GM18508 (cell line): ENCODE results near the gene GJD4.

Experiments
- ATAC-seq: cut with Tn5 transposase; IDR thresholded peaks from one replicate; pipeline ENCODE4 v1.9.1; 2021; ENCODE audit warnings: moderate number of reproducible peaks; ENCODE audit not compliant: insufficient read depth, unreplicated experiment

GJD4 gene

DNA sequence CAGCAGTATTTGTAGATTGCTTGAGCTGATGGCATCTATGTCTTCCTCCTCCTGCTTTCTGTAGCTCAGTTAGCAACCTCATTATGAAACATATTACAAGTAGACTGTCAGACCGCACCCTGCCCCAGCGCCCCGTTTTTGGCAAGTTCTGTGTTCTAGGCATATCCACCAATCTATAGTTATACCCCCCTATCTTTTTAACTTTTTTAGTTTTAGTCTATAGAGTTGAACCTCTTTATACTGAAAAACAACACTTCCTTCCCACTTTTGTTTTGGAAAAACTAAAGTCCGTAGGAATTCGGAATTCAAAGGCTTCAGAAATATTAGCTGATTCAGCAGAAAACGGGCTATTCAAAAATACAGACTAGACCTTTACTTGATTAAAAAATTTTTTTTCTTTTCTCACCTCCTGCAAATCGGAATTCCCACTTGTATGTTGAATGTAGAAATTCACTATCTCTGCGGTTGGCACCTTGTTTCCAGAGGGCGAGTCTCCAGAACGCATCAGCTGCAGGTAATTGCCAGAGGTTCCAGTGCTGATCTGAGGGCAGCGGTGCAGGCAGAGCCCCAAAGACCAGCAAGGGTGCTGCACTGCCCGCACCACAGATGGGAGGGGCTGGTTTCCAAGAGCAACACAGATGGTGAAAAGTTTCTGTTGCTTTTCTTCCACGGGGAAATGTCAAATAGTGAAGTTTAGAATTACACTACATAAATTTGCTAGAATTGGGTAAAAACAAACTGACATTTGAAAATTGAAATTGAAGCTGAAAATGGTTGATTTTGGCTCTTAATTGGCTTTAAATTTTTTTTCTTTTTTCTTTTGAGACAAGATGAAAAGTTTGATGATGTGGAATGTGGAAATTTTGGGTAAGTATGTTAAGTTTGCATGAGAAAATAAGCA is 39.2 kb downstream of the GJD4 start:
- no peak for ATAC-seq

DNA sequence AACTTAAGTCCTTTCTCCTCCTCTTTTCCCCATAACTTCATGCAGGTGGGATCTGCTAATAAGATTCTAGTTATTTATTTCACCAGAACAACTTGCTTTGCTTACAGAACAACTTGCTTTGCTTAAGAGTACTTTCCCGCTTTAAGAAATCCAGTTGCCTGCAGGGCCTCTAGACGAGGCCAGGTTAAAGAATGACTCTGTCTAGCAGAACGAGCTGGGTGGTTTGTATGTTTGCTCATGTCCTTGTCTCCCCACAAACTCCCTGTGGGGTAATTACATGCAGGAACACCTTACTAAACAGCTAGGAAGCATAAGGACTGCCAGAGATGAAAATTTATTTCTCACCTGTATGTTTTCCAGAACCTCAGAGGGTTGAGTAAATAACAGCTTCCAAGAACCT is 45.8 kb downstream of the GJD4 start:
- ATAC-seq = no peak

DNA sequence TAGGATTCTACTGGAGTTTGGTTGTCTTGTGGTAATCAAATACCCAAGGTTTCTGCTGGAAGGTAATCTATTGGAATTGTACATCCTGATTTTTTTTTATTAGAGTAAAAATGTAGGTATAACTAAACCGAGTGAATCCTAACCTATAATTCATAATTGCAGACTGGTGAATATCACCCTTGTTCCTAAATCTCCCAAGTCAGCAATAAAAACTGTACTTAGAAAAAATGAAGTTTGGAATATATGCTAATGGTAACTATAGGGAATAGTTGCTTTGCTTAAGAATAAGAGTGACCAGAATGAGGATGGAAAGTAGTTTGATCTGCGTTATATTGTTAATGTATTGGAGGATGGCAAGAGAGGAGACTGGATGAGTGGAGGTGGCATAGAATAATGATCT is 47.7 kb downstream of the GJD4 start:
- no peak for ATAC-seq

DNA sequence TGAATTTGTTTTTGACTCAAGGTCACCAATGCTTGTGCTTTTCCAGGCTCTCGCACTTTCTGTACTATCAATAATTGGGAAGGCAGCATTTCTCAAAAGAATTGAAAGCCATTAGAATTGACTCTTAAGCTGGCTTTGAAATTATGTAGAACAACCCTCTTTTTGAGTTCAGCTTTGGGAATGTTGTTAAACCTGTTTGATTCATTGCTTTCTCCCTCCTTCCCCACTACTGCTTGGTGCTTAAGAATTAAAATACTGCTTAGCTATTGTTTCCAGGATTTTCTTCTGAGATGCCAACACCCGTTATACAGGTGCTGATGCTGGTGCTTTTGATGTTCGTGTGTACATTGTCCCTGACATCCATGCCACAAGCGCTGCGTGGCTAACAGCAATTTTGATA is 52.5 kb downstream of the GJD4 start:
- no peak for ATAC-seq
